CD4-positive, alpha-beta T cell treated with Interleukin-21 for 1 hour (primary cell): ENCODE data around the gene MTERF4.

Experiments
- DNase-seq: peaks from one replicate; pipeline ENCODE4 v3.0.0-alpha.2; 2020

The MTERF4 gene

GRCh38 chr2:241132538-241133435, 30.7 kb upstream of the MTERF4 start:
- no peak for DNase-seq

- DNase-seq = no peak
Observed at GRCh38 chr2:241131531-241131930, 29.4 kb upstream of the MTERF4 start.

GRCh38 chr2:241130316-241130715, 28.2 kb upstream of the MTERF4 start:
- DNase-seq = no peak

- DNase-seq = no peak
Observed at GRCh38 chr2:241129086-241129871, 27.2 kb upstream of the MTERF4 start.

- DNase-seq = no peak
Observed at GRCh38 chr2:241128266-241128665, 26.2 kb upstream of the MTERF4 start.

- no peak for DNase-seq
Observed at GRCh38 chr2:241126771-241127202, 24.7 kb upstream of the MTERF4 start.

- DNase-seq = no peak
Observed at GRCh38 chr2:241126201-241126611, 24.1 kb upstream of the MTERF4 start.

GRCh38 chr2:241125626-241126025, 23.5 kb upstream of the MTERF4 start:
- no peak for DNase-seq

GRCh38 chr2:241123816-241124536, 21.9 kb upstream of the MTERF4 start:
- DNase-seq = peak; percentile 66

- DNase-seq = no peak
Observed at GRCh38 chr2:241122376-241123002, 20.4 kb upstream of the MTERF4 start.

GRCh38 chr2:241121008-241121407, 18.9 kb upstream of the MTERF4 start:
- no peak for DNase-seq

GRCh38 chr2:241120440-241120839, 18.4 kb upstream of the MTERF4 start:
- no peak for DNase-seq

- no peak for DNase-seq
Observed at GRCh38 chr2:241118737-241119505, 16.8 kb upstream of the MTERF4 start.

- DNase-seq = no peak
Observed at GRCh38 chr2:241116606-241117560, 14.8 kb upstream of the MTERF4 start.

- DNase-seq = no peak
Observed at GRCh38 chr2:241115361-241115760, 13.3 kb upstream of the MTERF4 start.

GRCh38 chr2:241114836-241115235, 12.7 kb upstream of the MTERF4 start:
- no peak for DNase-seq

- peak; percentile 66 for DNase-seq
Observed at GRCh38 chr2:241112592-241112991, 10.5 kb upstream of the MTERF4 start.

GRCh38 chr2:241112046-241112445, 10.0 kb upstream of the MTERF4 start:
- no peak for DNase-seq

- DNase-seq = peak; percentile 46
Observed at GRCh38 chr2:241111440-241111805, 9.3 kb upstream of the MTERF4 start.

- no peak for DNase-seq
Observed at GRCh38 chr2:241110607-241111439, 8.7 kb upstream of the MTERF4 start.
